SKM-1 (cell line): Measurements from ENCODE around the gene RTN1.
A peak's percentile ranks its signal among the peaks of the same experiment; 100 is the strongest.

Source experiments
- DNase-seq: peaks from one replicate; lab custom pipeline; 2025; ENCODE audit not compliant: unreplicated experiment; lab: John Stamatoyannopoulos, UW

The RTN1 gene

DNA sequence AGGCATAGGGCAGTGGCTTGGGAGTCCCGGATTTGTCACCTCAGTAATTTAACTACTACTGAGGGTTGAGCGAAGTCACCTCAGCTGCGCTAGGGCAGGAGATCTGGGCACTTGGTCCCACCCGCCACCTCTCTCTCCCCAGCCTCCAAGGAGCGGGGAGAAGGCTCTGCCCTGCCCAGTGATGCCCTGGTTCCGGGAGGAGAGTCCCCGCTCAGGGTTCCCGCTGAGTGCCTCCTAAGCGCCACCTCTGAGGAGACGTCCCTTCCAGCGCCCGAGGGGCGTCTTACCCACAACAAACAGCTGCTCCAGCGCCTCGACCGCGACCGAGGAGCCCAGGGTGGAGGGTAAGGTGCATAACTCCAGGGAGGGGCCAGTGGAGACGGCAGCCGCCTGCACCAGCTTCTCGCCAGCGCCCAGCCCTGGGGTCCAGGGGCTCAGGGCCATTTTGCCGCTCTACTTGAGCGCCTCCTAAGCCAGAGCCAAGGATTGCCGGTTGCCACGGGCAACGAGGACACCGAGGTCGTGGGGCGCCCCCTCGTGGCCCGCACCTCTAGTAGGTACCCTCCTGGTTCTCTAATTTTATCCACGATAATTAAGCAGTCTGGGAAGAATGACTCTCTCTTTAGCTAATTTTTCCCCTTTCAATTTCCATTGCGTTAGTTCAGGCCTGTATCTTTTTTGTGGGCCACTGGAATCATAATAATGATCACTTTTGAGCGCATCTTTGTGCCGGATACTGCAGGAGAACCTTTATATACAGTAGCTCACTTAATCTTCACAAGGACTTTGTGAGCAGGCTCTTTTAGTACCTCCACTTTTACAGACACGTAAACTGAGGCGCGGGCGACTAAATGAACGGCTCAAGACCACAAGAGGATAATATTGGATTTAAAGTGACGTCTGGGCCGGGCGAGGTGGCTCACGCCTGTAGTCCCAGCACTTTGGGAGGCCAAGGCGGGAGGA lies 294.0 kb downstream of the RTN1 start, which contains the start of gene CCDC175:
CCDC175 (minus strand) TSS at position 481 of the 963 bp plus-strand sequence; CDS start at position 444, 37 bp downstream.
- DNase-seq = peak; percentile 3

DNA sequence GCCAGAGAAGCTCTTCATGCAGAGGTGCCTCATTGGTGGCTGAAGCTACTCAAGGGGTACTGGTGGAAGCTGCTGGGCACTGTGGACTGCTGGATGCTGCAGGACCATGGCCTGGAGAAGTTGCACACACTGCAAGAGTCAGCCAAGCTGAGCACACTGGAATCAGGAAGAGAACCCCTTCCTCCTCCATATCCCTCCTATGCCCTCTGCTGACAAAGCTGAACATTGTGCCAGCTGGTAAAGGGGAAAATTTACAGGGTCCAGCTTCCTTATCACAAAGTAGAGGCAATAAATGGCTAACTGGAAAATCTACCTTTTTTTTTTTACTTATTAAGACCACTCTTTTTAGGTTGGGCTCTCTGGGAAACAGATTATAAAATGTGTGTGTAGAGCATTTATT lies 300.5 kb downstream of the RTN1 start:
- no peak for DNase-seq

DNA sequence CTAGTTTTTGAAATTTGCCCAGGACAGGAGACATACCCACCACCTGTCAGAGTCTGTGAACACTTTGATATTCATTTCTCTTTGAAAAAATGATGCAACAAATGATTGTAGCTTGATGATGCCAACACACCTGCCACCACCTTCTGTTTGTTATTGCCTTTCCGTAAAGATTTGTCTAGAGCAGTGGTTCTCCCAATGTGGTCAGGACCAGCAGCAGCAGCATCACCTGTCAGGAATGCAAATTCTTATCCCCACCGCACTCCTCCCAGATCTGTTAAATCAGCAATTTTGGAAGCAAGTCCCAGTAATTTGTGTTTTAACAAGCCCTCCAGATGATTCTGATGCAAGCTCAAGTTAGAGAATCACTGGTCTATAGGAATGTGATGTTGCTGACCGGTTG lies 303.9 kb downstream of the RTN1 start:
- DNase-seq = no peak

DNA sequence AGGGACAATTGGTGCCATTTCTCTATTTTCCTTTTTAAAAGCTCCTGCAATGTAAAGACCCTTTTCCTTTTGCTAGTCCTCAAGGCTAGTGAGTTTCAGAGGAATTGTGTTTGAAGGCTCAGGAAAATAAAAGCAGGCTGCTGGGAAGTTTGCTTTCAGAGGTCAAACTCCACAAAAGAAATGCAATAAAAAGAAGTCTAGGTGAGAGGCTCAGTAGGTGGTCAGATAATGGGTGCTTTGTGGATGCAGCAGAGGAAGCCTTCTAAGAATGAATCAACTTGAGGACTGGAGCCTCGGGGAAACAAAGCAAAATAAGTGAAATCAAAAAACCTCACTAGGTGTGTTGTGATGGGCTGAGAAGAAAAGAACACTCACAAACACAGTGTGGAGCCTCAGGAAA lies 304.3 kb downstream of the RTN1 start:
- DNase-seq = no peak

DNA sequence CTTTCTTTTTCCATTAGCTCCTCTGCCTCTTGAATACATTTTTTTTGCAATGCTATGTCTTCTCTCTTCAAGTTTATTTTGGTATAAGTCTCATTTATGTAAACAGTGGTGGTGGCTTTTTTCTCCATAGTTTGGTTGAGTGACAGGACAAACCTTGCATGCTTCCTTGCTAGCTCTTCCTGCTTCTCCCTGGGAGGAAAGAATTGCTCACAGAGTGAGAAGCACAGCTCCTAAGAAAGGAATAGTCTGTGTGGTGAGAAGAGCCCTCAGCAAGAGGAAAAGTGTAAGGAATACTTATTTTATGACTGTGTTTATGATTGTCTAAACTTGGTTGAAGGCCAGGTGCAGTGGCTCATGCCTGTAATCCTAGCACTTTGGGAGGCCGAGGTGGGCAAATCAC lies 305.5 kb downstream of the RTN1 start:
- no peak for DNase-seq

DNA sequence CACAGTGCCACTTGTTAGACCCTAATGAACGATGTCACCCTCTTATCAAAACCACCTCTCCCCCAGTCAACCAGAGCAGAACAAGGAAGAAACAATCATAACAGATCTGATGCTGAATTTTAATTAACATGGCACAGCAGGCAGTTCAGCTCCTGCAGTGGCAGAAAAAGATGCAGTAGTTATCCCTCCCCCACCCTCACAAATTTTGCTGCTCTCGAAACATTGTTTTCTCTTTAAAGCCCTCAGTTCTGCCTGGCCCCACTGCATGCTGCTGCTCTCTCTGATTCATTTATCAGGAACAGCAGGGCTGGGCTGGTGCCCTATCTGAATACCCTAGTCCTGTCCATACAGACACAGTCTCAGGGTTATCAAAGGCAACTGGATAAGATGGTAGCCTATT lies 306.2 kb downstream of the RTN1 start:
- DNase-seq = no peak

DNA sequence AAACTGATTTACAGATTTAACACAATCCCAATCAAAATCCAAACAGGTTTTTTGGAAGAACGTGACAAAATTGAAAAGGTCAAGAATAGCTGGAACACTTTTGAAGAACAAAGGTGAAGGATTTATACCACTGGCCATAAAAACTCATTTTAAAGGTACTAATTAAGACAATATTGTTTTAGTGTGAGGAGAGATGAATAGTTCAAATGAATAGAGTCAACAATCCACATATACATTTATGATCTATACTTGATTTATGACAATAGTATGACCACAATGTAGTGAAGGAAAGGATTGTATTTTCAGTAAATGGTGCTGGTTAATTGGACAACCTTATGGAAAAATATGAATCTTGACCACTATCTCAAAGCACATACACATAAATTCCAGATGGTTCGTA lies 323.3 kb downstream of the RTN1 start:
- DNase-seq = no peak
